H9 (cell line): ENCODE results near the gene PCSK6. TPM values are rescaled to one million over a fixed set of nuclear protein-coding genes. Genes with fewer than 3 reads are reported as not detected.

Source experiments
- DNase-seq: peaks from one replicate; pipeline ENCODE4 v3.0.0-alpha.2; 2017
- H2AFZ ChIP-seq: one replicate; pipeline ENCODE4 v1.6.1; 2013; ENCODE audit warnings: mild to moderate bottlenecking, low read length, control low read depth, moderate library complexity
- H2AK5ac ChIP-seq: 2 replicates; pipeline ENCODE4 v1.6.1; 2013; ENCODE audit warnings: low read length, control low read depth, mixed read lengths; ENCODE audit not compliant: insufficient read length
- H2BK120ac ChIP-seq: one replicate; pipeline ENCODE4 v1.6.1; 2013; ENCODE audit warnings: low read depth, mild to moderate bottlenecking, low read length, control low read depth, inconsistent platforms; ENCODE audit not compliant: poor library complexity, severe bottlenecking
- H2BK12ac ChIP-seq: 2 replicates; pipeline ENCODE4 v1.6.1; 2013; ENCODE audit warnings: low read length, control low read depth, mixed read lengths, low read depth; ENCODE audit not compliant: insufficient read length
- H2BK15ac ChIP-seq: 2 replicates; pipeline ENCODE4 v1.6.1; 2013; ENCODE audit warnings: low read depth, low read length, control low read depth
- H2BK20ac ChIP-seq: one replicate; pipeline ENCODE4 v1.6.1; 2013; ENCODE audit warnings: low read depth, mild to moderate bottlenecking, low read length, control low read depth, inconsistent platforms; ENCODE audit not compliant: poor library complexity, severe bottlenecking
- H2BK5ac ChIP-seq: 2 replicates; pipeline ENCODE4 v1.6.1; 2013; ENCODE audit warnings: low read length, control low read depth, mixed read lengths; ENCODE audit not compliant: insufficient read length
- H3K14ac ChIP-seq: 2 replicates; pipeline ENCODE4 v1.6.1; 2013; ENCODE audit warnings: low read length, control low read depth; ENCODE audit not compliant: insufficient read depth
- H3K18ac ChIP-seq: 2 replicates; pipeline ENCODE4 v1.6.1; 2013; ENCODE audit warnings: low read depth, mild to moderate bottlenecking, mixed read lengths, low read length, control low read depth; ENCODE audit not compliant: insufficient read length
- H3K23ac ChIP-seq: 2 replicates; pipeline ENCODE4 v1.6.1; 2013; ENCODE audit warnings: low read length, control low read depth, mixed read lengths, low read depth; ENCODE audit not compliant: insufficient read length
- H3K23me2 ChIP-seq: 2 replicates; pipeline ENCODE4 v1.6.1; 2013; ENCODE audit warnings: low read depth, mild to moderate bottlenecking, mixed read lengths, low read length, control low read depth; ENCODE audit not compliant: insufficient read length, poor library complexity, severe bottlenecking
- H3K27ac ChIP-seq: 2 replicates; pipeline ENCODE4 v1.5.1; 2013; ENCODE audit warnings: low read length, control low read depth, mixed read lengths, low read depth; ENCODE audit not compliant: insufficient read length
- H3K27me3 ChIP-seq: 2 replicates; pipeline ENCODE4 v1.6.1; 2013; ENCODE audit warnings: low read length, control low read depth, inconsistent platforms; ENCODE audit not compliant: insufficient read depth
- H3K4ac ChIP-seq: 2 replicates; pipeline ENCODE4 v1.6.1; 2013; ENCODE audit warnings: low read depth, mild to moderate bottlenecking, control low read depth, inconsistent platforms, low read length, moderate library complexity
- H3K4me1 ChIP-seq: 2 replicates; pipeline ENCODE4 v1.6.1; 2013; ENCODE audit warnings: low read length, control low read depth, inconsistent platforms; ENCODE audit not compliant: insufficient read depth
- H3K4me2 ChIP-seq: 2 replicates; pipeline ENCODE4 v1.6.1; 2013; ENCODE audit warnings: low read length, control low read depth, mixed read lengths; ENCODE audit not compliant: insufficient read length, insufficient read depth
- H3K56ac ChIP-seq: 2 replicates; pipeline ENCODE4 v1.6.1; 2013; ENCODE audit warnings: low read depth, mild to moderate bottlenecking, mixed read lengths, low read length, control low read depth; ENCODE audit not compliant: insufficient read length
- H3K79me1 ChIP-seq: 2 replicates; pipeline ENCODE4 v1.6.1; 2013; ENCODE audit warnings: low read depth, mild to moderate bottlenecking, moderate library complexity, low read length, control low read depth, inconsistent platforms; ENCODE audit not compliant: insufficient read depth, poor library complexity, severe bottlenecking
- H3K79me2 ChIP-seq: 2 replicates; pipeline ENCODE4 v1.6.1; 2013; ENCODE audit warnings: low read length, control low read depth, inconsistent platforms; ENCODE audit not compliant: insufficient read depth
- H3K9ac ChIP-seq: 2 replicates; pipeline ENCODE4 v1.6.1; 2013; ENCODE audit warnings: low read length, control low read depth, mixed read lengths; ENCODE audit not compliant: insufficient read length; ENCODE audit errors: extremely low read depth
- H3K9me3 ChIP-seq: one replicate; pipeline ENCODE4 v1.6.1; 2013; ENCODE audit warnings: low read depth, low read length, inconsistent platforms; ENCODE audit not compliant: control insufficient read depth
- H3T11ph ChIP-seq: one replicate; pipeline ENCODE4 v1.6.1; 2013; ENCODE audit warnings: mild to moderate bottlenecking, low read length, control low read depth, inconsistent platforms
- H4K20me1 ChIP-seq: one replicate; pipeline ENCODE4 v1.6.1; 2013; ENCODE audit not compliant: control insufficient read depth, insufficient read length, insufficient read depth
- H4K5ac ChIP-seq: 2 replicates; pipeline ENCODE4 v1.6.1; 2013; ENCODE audit warnings: low read depth, mild to moderate bottlenecking, mixed read lengths, low read length, control low read depth; ENCODE audit not compliant: insufficient read length
- H4K8ac ChIP-seq: replicated peaks from 2 replicates; pipeline ENCODE4 v1.6.1; 2013; ENCODE audit warnings: low read length, control low read depth, mixed read lengths, low read depth; ENCODE audit not compliant: insufficient read length
- H4K91ac ChIP-seq: 2 replicates; pipeline ENCODE4 v1.6.1; 2013; ENCODE audit warnings: low read depth, mild to moderate bottlenecking, moderate library complexity, mixed read lengths, low read length, control low read depth; ENCODE audit not compliant: insufficient read length
- H3K27ac Mint-ChIP-seq, 3 experiments: 2 replicates in 2 of 3; 3 replicates in 1 of 3; pipeline ENCODE4 v1.8.0; 2020 to 2021; ENCODE audit warnings: mixed read lengths in 3 of 3, mild to moderate bottlenecking in 1 of 3, moderate library complexity in 1 of 3
- H3K27me3 Mint-ChIP-seq: 2 replicates; pipeline ENCODE4 v1.8.0; 2021; ENCODE audit warnings: low read depth, mild to moderate bottlenecking, moderate library complexity, mixed read lengths
- H3K36me3 Mint-ChIP-seq, 3 experiments: 2 replicates in 2 of 3; 3 replicates in 1 of 3; pipeline ENCODE4 v1.8.0; 2020 to 2021; ENCODE audit warnings: low read depth in 3 of 3, mixed read lengths in 3 of 3; ENCODE audit not compliant: insufficient read depth in 1 of 3
- H3K4me1 Mint-ChIP-seq, 2 experiments: 2 replicates each; pipeline ENCODE4 v1.8.0; 2020; ENCODE audit warnings: mixed read lengths in 2 of 2
- H3K4me3 Mint-ChIP-seq, 2 experiments: 2 replicates in 1 of 2; 3 replicates in 1 of 2; pipeline ENCODE4 v1.8.0; 2020 to 2021; ENCODE audit warnings: mild to moderate bottlenecking in 2 of 2, mixed read lengths in 2 of 2, moderate library complexity in 1 of 2
- H3K9me3 Mint-ChIP-seq, 2 experiments: 2 replicates in 1 of 2; 3 replicates in 1 of 2; pipeline ENCODE4 v1.8.0; 2020; ENCODE audit warnings: mild to moderate bottlenecking in 2 of 2, mixed read lengths in 2 of 2, moderate library complexity in 1 of 2
- WGBS: extraction: QIAGEN DNeasy Blood & Tissue Kit; methylation state at CpG from one replicate; pipeline ENCODE4 v1.1.7; 2013; ENCODE audit warnings: missing lambda C conversion rate, low lambda C conversion rate, mixed read lengths; ENCODE audit not compliant: insufficient read length; ENCODE audit errors: extremely low coverage; 5-methylcytosine and 5-hydroxymethylcytosine counted together
- total RNA-seq: library from RNA; stranded (reverse); gene quantifications from 2 replicates; pipeline ENCODE4 v1.2.1, GENCODE V29; 2021
- TF ChIP-seq, protein P1 (sequence below): fragments of 200-600 bp; sonication (generic); conservative IDR thresholded peaks from 3 replicates; pipeline ENCODE4 v1.8.0; 2021; ENCODE audit warnings: antibody characterized with exemption, mild to moderate bottlenecking

The PCSK6 gene
- total RNA-seq, 1 experiment from 2014 or later: 4.0 TPM

- no peaks in the 10 kb centered on the region; the same call in 1 of the 2 replicates for H3K4me1 ChIP-seq
- no peak overlapping the region for H3K4me3 Mint-ChIP-seq
- H3K23ac ChIP-seq: no peak overlapping the region
- H3K14ac ChIP-seq: no peak overlapping the region
- H3K27ac ChIP-seq: no peak overlapping the region
- WGBS: no CpG with 5 or more reads among the region's 8 CpGs
- H3K9me3 Mint-ChIP-seq: no peaks in the 10 kb centered on the region; a peak in 1 of 5 replicates
- H3T11ph ChIP-seq: no peak overlapping the region
- H3K36me3 Mint-ChIP-seq: no peaks in the 10 kb centered on the region
- no peak overlapping the region for H4K91ac ChIP-seq
- H2AFZ ChIP-seq: no peak overlapping the region
- peaks cover 48 to 54% of the 10 kb centered on the region in 2 experiments for H3K4me1 Mint-ChIP-seq
- no peak overlapping the region for H4K5ac ChIP-seq
- no peaks in the 10 kb centered on the region for H3K9me3 ChIP-seq
- no peak overlapping the region for H2BK5ac ChIP-seq
- TF ChIP-seq, protein P1, sequence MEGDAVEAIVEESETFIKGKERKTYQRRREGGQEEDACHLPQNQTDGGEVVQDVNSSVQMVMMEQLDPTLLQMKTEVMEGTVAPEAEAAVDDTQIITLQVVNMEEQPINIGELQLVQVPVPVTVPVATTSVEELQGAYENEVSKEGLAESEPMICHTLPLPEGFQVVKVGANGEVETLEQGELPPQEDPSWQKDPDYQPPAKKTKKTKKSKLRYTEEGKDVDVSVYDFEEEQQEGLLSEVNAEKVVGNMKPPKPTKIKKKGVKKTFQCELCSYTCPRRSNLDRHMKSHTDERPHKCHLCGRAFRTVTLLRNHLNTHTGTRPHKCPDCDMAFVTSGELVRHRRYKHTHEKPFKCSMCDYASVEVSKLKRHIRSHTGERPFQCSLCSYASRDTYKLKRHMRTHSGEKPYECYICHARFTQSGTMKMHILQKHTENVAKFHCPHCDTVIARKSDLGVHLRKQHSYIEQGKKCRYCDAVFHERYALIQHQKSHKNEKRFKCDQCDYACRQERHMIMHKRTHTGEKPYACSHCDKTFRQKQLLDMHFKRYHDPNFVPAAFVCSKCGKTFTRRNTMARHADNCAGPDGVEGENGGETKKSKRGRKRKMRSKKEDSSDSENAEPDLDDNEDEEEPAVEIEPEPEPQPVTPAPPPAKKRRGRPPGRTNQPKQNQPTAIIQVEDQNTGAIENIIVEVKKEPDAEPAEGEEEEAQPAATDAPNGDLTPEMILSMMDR: no peak
- no peak overlapping the region for H3K4me2 ChIP-seq
- H2AK5ac ChIP-seq: no peak overlapping the region
- no peaks in the 10 kb centered on the region for H3K79me1 ChIP-seq
- peaks cover 58% of the 10 kb centered on the region for H3K27me3 Mint-ChIP-seq
- no peaks in the 10 kb centered on the region for H3K23me2 ChIP-seq
- no peaks in the 10 kb centered on the region for H4K20me1 ChIP-seq
- no peak overlapping the region for H2BK15ac ChIP-seq
- no peaks in the 10 kb centered on the region; the same call in 1 of the 2 replicates for H3K27me3 ChIP-seq
- no peak for DNase-seq
- H4K8ac ChIP-seq: no peak overlapping the region
- no peak overlapping the region for H3K9ac ChIP-seq
- no peak overlapping the region for H3K18ac ChIP-seq
- H2BK120ac ChIP-seq: no peak overlapping the region
- no peak overlapping the region for H3K27ac Mint-ChIP-seq
- H2BK20ac ChIP-seq: no peak overlapping the region
- H3K4ac ChIP-seq: no peak overlapping the region
- no peaks in the 10 kb centered on the region for H3K79me2 ChIP-seq
- H3K56ac ChIP-seq: no peak overlapping the region
- no peak overlapping the region for H2BK12ac ChIP-seq
These were observed 60.3 kb downstream of the PCSK6 start for GRCh38 chr15:101429191-101429590.
